Erythroblast (primary cell): ENCODE results near the gene HSPA1L.

ENCODE experiments used
- GATA1 ChIP-seq: IDR thresholded peaks from 2 replicates; pipeline ENCODE4 v1.6.1; 2011; ENCODE audit warnings: low read depth, mild to moderate bottlenecking, control low read depth, low read length, moderate library complexity
- POLR2A ChIP-seq: IDR thresholded peaks from 2 replicates; pipeline ENCODE4 v1.6.1; 2011; ENCODE audit warnings: mild to moderate bottlenecking, low read length

DNA sequence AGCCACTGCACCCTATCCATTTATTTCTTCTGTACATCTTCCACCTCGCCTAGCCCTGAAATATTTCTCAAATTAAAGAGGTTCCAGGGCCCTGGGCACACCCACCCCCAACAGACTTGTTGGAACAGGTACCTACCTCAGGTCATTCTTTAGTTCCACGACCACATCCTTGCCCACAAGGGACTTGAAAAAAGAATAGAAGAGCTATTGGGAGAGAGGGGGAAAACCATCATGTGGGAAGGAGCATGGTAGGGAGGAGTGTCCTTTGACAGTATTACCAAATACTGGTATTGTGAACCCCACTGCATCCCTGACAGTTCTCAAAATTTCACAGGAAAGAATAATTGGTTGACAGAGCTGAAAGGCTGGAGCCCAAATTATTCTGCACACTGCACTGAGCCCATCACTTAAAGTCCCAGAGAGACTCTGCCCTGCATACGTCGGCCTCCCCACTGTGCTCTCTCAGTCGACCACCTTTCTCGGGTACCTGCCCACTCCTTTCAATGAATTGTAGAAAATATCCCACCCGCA lies 9.1 kb downstream of the HSPA1L start:
- TF ChIP-seq POLR2A (no peak), GATA1 (no peak)
